ENCODE measurements around the gene DUOX2.
"Not testable (repeated sequence)": the region's sequence is repeated elsewhere in the genome, so short reads cannot be mapped to it uniquely, and the experiment has no call there.

DUOX2 gene

GRCh38 chr15:45100884-45101625, 12.9 kb downstream of the DUOX2 start:
- no peak for DNase-seq (ENCODE audit: low read depth)

- DNase-seq (ENCODE audit: low read depth), result no peak
Measured at GRCh38 chr15:45099549-45100165, 14.3 kb downstream of the DUOX2 start.

- DNase-seq (ENCODE audit: low read depth), result no peak
Measured at GRCh38 chr15:45097466-45097865, 16.5 kb downstream of the DUOX2 start.

- DNase-seq (ENCODE audit: low read depth), result no peak
Measured at GRCh38 chr15:45095661-45096060, 18.3 kb downstream of the DUOX2 start.

- DNase-seq (ENCODE audit: low read depth), result no peak
Measured at GRCh38 chr15:45094358-45094730, 19.6 kb downstream of the DUOX2 start.

GRCh38 chr15:45093622-45094357, 20.2 kb downstream of the DUOX2 start:
- DNase-seq (ENCODE audit: low read depth), result no peak

GRCh38 chr15:45093013-45093412, 21.0 kb downstream of the DUOX2 start:
- no peak for DNase-seq (ENCODE audit: low read depth)

GRCh38 chr15:45091576-45091975, 22.4 kb downstream of the DUOX2 start:
- DNase-seq (ENCODE audit: low read depth), result no peak

GRCh38 chr15:45091161-45091560, 22.8 kb downstream of the DUOX2 start:
- DNase-seq (ENCODE audit: low read depth), result no peak

- no peak for DNase-seq (ENCODE audit: low read depth)
Measured at GRCh38 chr15:45089712-45090373, 24.1 kb downstream of the DUOX2 start.

- DNase-seq (ENCODE audit: low read depth), result no peak
Measured at GRCh38 chr15:45088801-45089711, 24.9 kb downstream of the DUOX2 start.

GRCh38 chr15:45087513-45087912, 26.5 kb downstream of the DUOX2 start:
- no peak for DNase-seq (ENCODE audit: low read depth)

GRCh38 chr15:45084163-45084562, 29.8 kb downstream of the DUOX2 start:
- DNase-seq (ENCODE audit: low read depth), result no peak

GRCh38 chr15:45083223-45083622, 30.7 kb downstream of the DUOX2 start:
- DNase-seq (ENCODE audit: low read depth), result no peak

- not testable (repeated sequence) for DNase-seq (ENCODE audit: low read depth)
Measured at GRCh38 chr15:45082412-45082811, 31.6 kb downstream of the DUOX2 start.

- DNase-seq (ENCODE audit: low read depth), result not testable (repeated sequence)
Measured at GRCh38 chr15:45080593-45080992, 33.4 kb downstream of the DUOX2 start.

- DNase-seq (ENCODE audit: low read depth), result not testable (repeated sequence)
Measured at GRCh38 chr15:45079628-45080246, 34.2 kb downstream of the DUOX2 start.

GRCh38 chr15:45079201-45079600, 34.8 kb downstream of the DUOX2 start:
- DNase-seq (ENCODE audit: low read depth), result not testable (repeated sequence)

- not testable (repeated sequence) for DNase-seq (ENCODE audit: low read depth)
Measured at GRCh38 chr15:45077391-45077790, 36.6 kb downstream of the DUOX2 start.

GRCh38 chr15:45075440-45076320, 38.3 kb downstream of the DUOX2 start:
- DNase-seq (ENCODE audit: low read depth), result not testable (repeated sequence)

All from stimulated activated CD8-positive, alpha-beta memory T cell treated with anti-CD3 and anti-CD28 coated beads, Interleukin-12 subunit alpha, Interleukin-12 subunit beta, amount 100 ng/mL, for 1 hour (primary cell).